H1 (cell line): ENCODE measurements around the gene COQ8B. TPM values are rescaled to one million over a fixed set of nuclear protein-coding genes. Genes with fewer than 3 reads are reported as not detected.

Source experiments
- CTCF ChIA-PET: fragments of 300-600 bp; sonication (Branson Sonifier 250); formaldehyde crosslinking; loops from one replicate; lab custom pipeline; 2021; ENCODE audit not compliant: partially characterized antibody; lab: Charles Lee
- POLR2A ChIA-PET: fragments of 300-600 bp; sonication (Branson Sonifier 250); formaldehyde crosslinking; loops from one replicate; lab custom pipeline; 2021; ENCODE audit warnings: inconsistent platforms; ENCODE audit not compliant: partially characterized antibody; lab: Charles Lee
- DNase-seq, 2 experiments: peaks; one replicate each; pipeline versions ENCODE4 v3.0.0 to v3.0.0-alpha.2; 2010 to 2022; ENCODE audit warnings: low spot score in 2 of 2, low read depth in 1 of 2, mixed read lengths in 1 of 2
- FAIRE-seq: peaks from 2 replicates; lab custom pipeline; 2011; peaks lifted over from hg19 to GRCh38; lab: Jason Lieb, UNC
- H2AFZ ChIP-seq: 2 replicates; pipeline ENCODE4 v1.8.1; 2012; ENCODE audit warnings: low read length, inconsistent platforms
- H2AK5ac ChIP-seq: 2 replicates; pipeline ENCODE4 v1.6.1; 2013; ENCODE audit warnings: low read depth, low read length
- H2BK120ac ChIP-seq: replicated peaks from 2 replicates; pipeline ENCODE3; 2013; ENCODE audit warnings: low read depth, low read length, inconsistent platforms
- H2BK12ac ChIP-seq: 2 replicates; pipeline ENCODE4 v1.6.1; 2013; ENCODE audit warnings: low read depth, low read length
- H2BK15ac ChIP-seq: 2 replicates; pipeline ENCODE4 v1.6.1; 2013; ENCODE audit warnings: low read length
- H2BK20ac ChIP-seq: 2 replicates; pipeline ENCODE4 v1.6.1; 2013; ENCODE audit warnings: low read length
- H2BK5ac ChIP-seq: 2 replicates; pipeline ENCODE4 v1.6.1; 2013; ENCODE audit warnings: low read depth, low read length
- H3K14ac ChIP-seq: 2 replicates; pipeline ENCODE4 v1.6.1; 2013; ENCODE audit warnings: inconsistent platforms; ENCODE audit not compliant: insufficient read length
- H3K18ac ChIP-seq: 2 replicates; pipeline ENCODE4 v1.6.1; 2013; ENCODE audit warnings: low read length; ENCODE audit errors: extremely low read depth
- H3K23ac ChIP-seq: 2 replicates; pipeline ENCODE4 v1.6.1; 2013; ENCODE audit warnings: inconsistent platforms; ENCODE audit not compliant: insufficient read length
- H3K23me2 ChIP-seq: 2 replicates; pipeline ENCODE4 v1.6.1; 2013; ENCODE audit warnings: low read depth, low read length
- H3K27ac ChIP-seq: 2 replicates; pipeline ENCODE4 v1.6.1; 2011; ENCODE audit warnings: low read depth, low read length, inconsistent platforms
- H3K27me3 ChIP-seq, 4 experiments: replicated peaks in 1 of 4; 1 replicate in 1 of 4; 2 replicates in 3 of 4; pipeline versions ENCODE4 v1.6.1 to v1.8.1; 2011 to 2013; ENCODE audit warnings: low read length in 3 of 4, mild to moderate bottlenecking in 3 of 4, inconsistent platforms in 2 of 4, mixed read lengths in 2 of 4, moderate library complexity in 1 of 4; ENCODE audit not compliant: control insufficient read depth in 3 of 4, insufficient read depth in 3 of 4; ENCODE audit errors: extremely low read depth in 1 of 4
- H3K36me3 ChIP-seq, 4 experiments: 2 replicates each; pipeline versions ENCODE4 v1.6.1 to v1.8.1; 2011 to 2013; ENCODE audit warnings: mild to moderate bottlenecking in 4 of 4, low read length in 3 of 4, moderate library complexity in 2 of 4, control low read depth in 1 of 4, inconsistent platforms in 1 of 4; ENCODE audit not compliant: insufficient read depth in 4 of 4, control insufficient read depth in 2 of 4
- H3K4ac ChIP-seq: replicated peaks from 2 replicates; pipeline ENCODE3; 2013; ENCODE audit warnings: low read length, low read depth, mixed read lengths, inconsistent platforms; ENCODE audit not compliant: insufficient read length
- H3K4me1 ChIP-seq, 4 experiments: replicated peaks in 1 of 4; 1 replicate in 1 of 4; 2 replicates in 3 of 4; pipeline versions ENCODE4 v1.6.1 to v1.8.1; 2011 to 2013; ENCODE audit warnings: low read length in 3 of 4, inconsistent platforms in 2 of 4, mixed read lengths in 1 of 4; ENCODE audit not compliant: insufficient read depth in 4 of 4, control insufficient read depth in 3 of 4
- H3K4me2 ChIP-seq, 2 experiments: 2 replicates each; pipeline versions ENCODE4 v1.6.1 to v1.8.1; 2011 to 2013; ENCODE audit warnings: low read depth in 2 of 2, low read length in 2 of 2, control low read depth in 1 of 2, inconsistent platforms in 1 of 2, mild to moderate bottlenecking in 1 of 2; ENCODE audit not compliant: insufficient read depth in 1 of 2
- H3K4me3 ChIP-seq, 4 experiments: fragments of 200-600, 300-600 bp in 1 of 4; sonication (generic), shearing (Covaris generic), sonication (Bioruptor Twin) in 1 of 4; 2 replicates each; pipeline versions ENCODE4 v1.5.1 to v1.8.1; 2011 to 2016; ENCODE audit warnings: low read length in 4 of 4, low read depth in 3 of 4, control low read depth in 2 of 4, inconsistent platforms in 2 of 4, mild to moderate bottlenecking in 2 of 4, mixed read lengths in 1 of 4, moderate library complexity in 1 of 4; ENCODE audit not compliant: insufficient read depth in 2 of 4; ENCODE audit errors: extremely low read depth in 1 of 4
- H3K56ac ChIP-seq: replicated peaks from 2 replicates; pipeline ENCODE3; 2013; ENCODE audit warnings: low read depth, mild to moderate bottlenecking, mixed read lengths, low read length, inconsistent platforms; ENCODE audit not compliant: insufficient read length
- H3K79me1 ChIP-seq: 2 replicates; pipeline ENCODE4 v1.6.1; 2013; ENCODE audit warnings: low read depth, low read length, control low read depth
- H3K79me2 ChIP-seq, 2 experiments: 2 replicates each; pipeline versions ENCODE4 v1.6.1 to v1.8.1; 2012 to 2013; ENCODE audit warnings: low read length in 2 of 2, mild to moderate bottlenecking in 2 of 2, inconsistent platforms in 1 of 2; ENCODE audit not compliant: insufficient read depth in 2 of 2, control insufficient read depth in 1 of 2
- H3K9ac ChIP-seq, 4 experiments: replicated peaks in 1 of 4; 1 replicate in 1 of 4; 2 replicates in 3 of 4; pipeline versions ENCODE4 v1.6.1 to v1.8.1; 2011 to 2013; ENCODE audit warnings: low read depth in 3 of 4, low read length in 3 of 4, control low read depth in 2 of 4, mild to moderate bottlenecking in 2 of 4, moderate library complexity in 2 of 4, inconsistent platforms in 1 of 4; ENCODE audit errors: extremely low read depth in 1 of 4
- H3K9me3 ChIP-seq, 2 experiments: 2 replicates each; pipeline versions ENCODE4 v1.6.1 to v1.8.1; 2012 to 2013; ENCODE audit warnings: mild to moderate bottlenecking in 2 of 2, moderate library complexity in 2 of 2, control low read depth in 1 of 2, inconsistent platforms in 1 of 2, low read depth in 1 of 2, low read length in 1 of 2, mixed read lengths in 1 of 2; ENCODE audit not compliant: insufficient read depth in 2 of 2
- H4K20me1 ChIP-seq, 2 experiments: replicated peaks in 1 of 2; 2 replicates each; pipeline versions ENCODE3 to v1.8.1; 2011 to 2013; ENCODE audit warnings: inconsistent platforms in 2 of 2, low read length in 2 of 2, mild to moderate bottlenecking in 1 of 2; ENCODE audit not compliant: insufficient read depth in 2 of 2, control insufficient read depth in 1 of 2
- H4K5ac ChIP-seq: 2 replicates; pipeline ENCODE4 v1.6.1; 2013; ENCODE audit warnings: low read length, low read depth, mixed read lengths, inconsistent platforms; ENCODE audit not compliant: insufficient read length
- H4K8ac ChIP-seq: 2 replicates; pipeline ENCODE4 v1.8.0; 2013; ENCODE audit warnings: mild to moderate bottlenecking, moderate library complexity, low read length, inconsistent platforms; ENCODE audit not compliant: insufficient read depth; ENCODE audit errors: extremely low read depth
- H4K91ac ChIP-seq: replicated peaks from 2 replicates; pipeline ENCODE3; 2013; ENCODE audit warnings: low read length, mixed read lengths, inconsistent platforms; ENCODE audit not compliant: insufficient read length
- WGBS, 2 experiments: shearing (Covaris generic) in 1 of 2; methylation state at CpG; one replicate each; pipeline versions ENCODE4 v1.1.6 to v1.1.7; 2013 to 2015; ENCODE audit warnings: low lambda C conversion rate in 2 of 2, mixed read lengths in 2 of 2, inconsistent platforms in 1 of 2, low coverage in 1 of 2, missing lambda C conversion rate in 1 of 2; ENCODE audit not compliant: insufficient replicate concordance in 2 of 2, insufficient coverage in 1 of 2, insufficient read length in 1 of 2; ENCODE audit errors: extremely low coverage in 1 of 2, missing lambda C conversion rate in 1 of 2; 5-methylcytosine and 5-hydroxymethylcytosine counted together
- polyA plus RNA-seq, 7 experiments: library from polyadenylated mRNA; depleted of rRNA in 3 of 7; stranded (reverse) in 5 of 7; unstranded in 2 of 7; fragments of >200 nt in 5 of 7; fragments of 200-250 nt in 2 of 7; gene quantifications; 1 replicate in 5 of 7; 2 replicates in 1 of 7; 4 replicates in 1 of 7; pipeline versions ENCODE4 v1.2.1 to v1.2.3, GENCODE V29; 2011 to 2013; ENCODE audit warnings: missing spikeins in 2 of 7, mixed read lengths in 2 of 7
- total RNA-seq: library from RNA; stranded (reverse); fragmentation: NEBNext Ultra II Directional; extraction: Animal tissue kit (Norgen Biotek cat#: 25700); gene quantifications from 2 replicates; pipeline ENCODE4 v1.2.1, GENCODE V29; 2021

The COQ8B gene
- total and polyA plus RNA-seq, 2 of the 8 experiments (the other 6 are each of a cell fraction or from before 2014, with no cell fraction given) = 41.7 to 46.1 TPM

DNA sequence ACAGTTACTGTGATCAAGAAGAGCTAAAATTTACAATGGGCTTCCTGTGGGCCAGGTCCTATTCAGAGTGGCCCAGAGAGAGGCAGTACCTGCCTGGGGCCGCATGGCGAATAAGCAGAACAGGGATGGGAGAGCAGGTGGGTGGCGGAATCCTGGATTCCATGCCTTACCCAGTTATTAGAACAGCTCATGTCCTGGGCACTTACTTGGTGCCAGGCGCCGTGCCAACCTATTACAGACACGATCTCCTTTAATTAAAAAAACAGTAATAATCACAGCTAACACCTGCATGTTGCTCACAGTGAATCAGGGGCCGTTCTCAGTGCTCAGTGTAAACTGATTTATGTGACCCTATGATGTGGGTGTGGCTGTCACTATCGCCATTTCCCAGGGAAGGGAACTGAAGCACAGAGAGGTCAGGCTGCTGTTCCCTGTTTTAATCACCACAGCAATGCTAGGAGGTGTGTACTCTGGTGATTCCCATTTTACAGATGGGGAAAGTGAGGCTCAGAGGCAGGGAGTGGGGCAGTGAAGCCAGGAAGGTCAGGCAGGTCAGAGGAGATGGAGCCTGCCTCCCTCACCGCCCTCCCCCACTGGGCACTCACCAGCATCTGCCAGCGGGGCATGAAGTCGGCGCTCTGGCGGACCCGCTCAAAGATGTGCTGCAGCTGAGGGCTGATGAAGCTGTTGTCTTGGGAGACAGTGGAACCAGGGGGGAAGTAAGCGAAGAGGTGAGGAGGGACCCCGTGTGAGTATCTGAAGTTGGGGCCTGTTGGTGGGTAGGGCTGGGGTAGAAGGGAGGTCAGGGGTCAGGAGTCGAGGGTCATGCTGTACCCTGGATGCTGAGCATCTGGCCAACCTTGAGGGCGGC lies 12.0 kb downstream of the COQ8B start:
- WGBS, 2 experiments = 94% methylated on average over 18 of the region's 18 CpGs; no CpG with 5 or more reads in 1 of the 2 experiments
- H3K36me3 ChIP-seq = peaks cover 10 to 42% (median 29%) of the 10 kb centered on the region in 4 experiments; a peak in 7 of 8 replicates
- H3K23me2 ChIP-seq = no peaks in the 10 kb centered on the region

More for the DNA sequence above, 12.0 kb downstream of the COQ8B start:
- Histone ChIP-seq H2BK15ac (no peak overlapping the region), H3K79me1 (no peaks in the 10 kb centered on the region), H2BK20ac (no peak overlapping the region), H3K4me1 (peaks cover 0 to 4% (median 1%) of the 10 kb centered on the region in 4 experiments; a peak in 5 of 7 replicates), H3K9ac (no peak overlapping the region), H2AFZ (no peak overlapping the region), H3K79me2 (no peaks in the 10 kb centered on the region), H2AK5ac (no peak overlapping the region), H3K18ac (no peak overlapping the region), H3K9me3 (no peaks in the 10 kb centered on the region), H3K27ac (no peak overlapping the region), H2BK120ac (no peak overlapping the region), H3K14ac (no peak overlapping the region), H3K4me3 (no peak overlapping the region), H3K4ac (no peak overlapping the region), H3K27me3 (no peaks in the 10 kb centered on the region), H3K56ac (no peak overlapping the region), H3K4me2 (no peak overlapping the region), H3K23ac (no peak overlapping the region), H2BK12ac (no peak overlapping the region), H4K5ac (no peak overlapping the region), H2BK5ac (no peak overlapping the region), H4K8ac (no peak overlapping the region), H4K20me1 (peaks cover 0 to 6% of the 10 kb centered on the region in 2 experiments), H4K91ac (no peak overlapping the region)
- FAIRE-seq (no peak), DNase-seq (no peak)
- POLR2A ChIA-PET = interaction anchor here (0.6 to 1.5 kb wide), 4 partner anchors 9 to 42 kb away, joined by 3 to 4 read pairs (median 3); partner anchors contain the start of genes COQ8B and ITPKC
- CTCF ChIA-PET = interaction anchor here (1.0 to 2.4 kb wide), 4 partner anchors 13 to 183 kb away, joined by 3 to 12 read pairs (median 5); no protein-coding TSS in a partner anchor
